ENCODE measurements around the gene EPHA7. TPM values are rescaled to one million over a fixed set of nuclear protein-coding genes. Genes with fewer than 3 reads are reported as not detected.

Gene EPHA7
- polyA plus RNA-seq, 1 donor from 2014 or later = 17.4 TPM

GRCh38 chr6:93248631-93249030 is 170.7 kb downstream of the EPHA7 start:
- Histone ChIP-seq H2AFZ (ENCODE audit: low read depth, low read length) (no peak overlapping the region), H3K9ac (ENCODE audit: low read length) (no peak overlapping the region), H3K4me3 (ENCODE audit: low read length) (no peak overlapping the region), H3K36me3 (ENCODE audit: insufficient read depth, low read length) (no peaks in the 10 kb centered on the region), H3K9me2 (ENCODE audit: insufficient read depth, low read length) (no peaks in the 10 kb centered on the region), H3K27ac (ENCODE audit: low read length) (no peak overlapping the region), H4K20me1 (ENCODE audit: insufficient read depth) (no peaks in the 10 kb centered on the region), H3K27me3 (ENCODE audit: insufficient read depth, low read depth, low read length) (no peaks in the 10 kb centered on the region), H3K4me2 (ENCODE audit: low read length) (no peak overlapping the region), H3K9me3 (ENCODE audit: low read length) (no peaks in the 10 kb centered on the region), H3F3A (ENCODE audit: insufficient read depth, low read length, poor library complexity, severe bottlenecking) (no peaks in the 10 kb centered on the region), H3K79me2 (replicated peaks; ENCODE audit: insufficient read depth, low read length) (no peaks in the 10 kb centered on the region)
- TF ChIP-seq POLR2AphosphoS5 (IDR thresholded peaks at IDR 0.05) = no peak
- no peak for TF ChIP-seq TAF1 (IDR thresholded peaks at IDR 0.05; ENCODE audit: low read depth)
- TF ChIP-seq MXI1 (conservative IDR thresholded peaks at IDR 0.05; ENCODE audit: poor library complexity, severe bottlenecking) = no peak
- no peak for TF ChIP-seq SMC3 (conservative IDR thresholded peaks at IDR 0.05; ENCODE audit: poor library complexity)
- no peak for TF ChIP-seq EZH2 (IDR thresholded peaks at IDR 0.05; ENCODE audit: borderline replicate concordance, insufficient read depth, low read length, poor library complexity, severe bottlenecking)
- TF ChIP-seq, protein P1, sequence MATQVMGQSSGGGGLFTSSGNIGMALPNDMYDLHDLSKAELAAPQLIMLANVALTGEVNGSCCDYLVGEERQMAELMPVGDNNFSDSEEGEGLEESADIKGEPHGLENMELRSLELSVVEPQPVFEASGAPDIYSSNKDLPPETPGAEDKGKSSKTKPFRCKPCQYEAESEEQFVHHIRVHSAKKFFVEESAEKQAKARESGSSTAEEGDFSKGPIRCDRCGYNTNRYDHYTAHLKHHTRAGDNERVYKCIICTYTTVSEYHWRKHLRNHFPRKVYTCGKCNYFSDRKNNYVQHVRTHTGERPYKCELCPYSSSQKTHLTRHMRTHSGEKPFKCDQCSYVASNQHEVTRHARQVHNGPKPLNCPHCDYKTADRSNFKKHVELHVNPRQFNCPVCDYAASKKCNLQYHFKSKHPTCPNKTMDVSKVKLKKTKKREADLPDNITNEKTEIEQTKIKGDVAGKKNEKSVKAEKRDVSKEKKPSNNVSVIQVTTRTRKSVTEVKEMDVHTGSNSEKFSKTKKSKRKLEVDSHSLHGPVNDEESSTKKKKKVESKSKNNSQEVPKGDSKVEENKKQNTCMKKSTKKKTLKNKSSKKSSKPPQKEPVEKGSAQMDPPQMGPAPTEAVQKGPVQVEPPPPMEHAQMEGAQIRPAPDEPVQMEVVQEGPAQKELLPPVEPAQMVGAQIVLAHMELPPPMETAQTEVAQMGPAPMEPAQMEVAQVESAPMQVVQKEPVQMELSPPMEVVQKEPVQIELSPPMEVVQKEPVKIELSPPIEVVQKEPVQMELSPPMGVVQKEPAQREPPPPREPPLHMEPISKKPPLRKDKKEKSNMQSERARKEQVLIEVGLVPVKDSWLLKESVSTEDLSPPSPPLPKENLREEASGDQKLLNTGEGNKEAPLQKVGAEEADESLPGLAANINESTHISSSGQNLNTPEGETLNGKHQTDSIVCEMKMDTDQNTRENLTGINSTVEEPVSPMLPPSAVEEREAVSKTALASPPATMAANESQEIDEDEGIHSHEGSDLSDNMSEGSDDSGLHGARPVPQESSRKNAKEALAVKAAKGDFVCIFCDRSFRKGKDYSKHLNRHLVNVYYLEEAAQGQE (IDR thresholded peaks at IDR 0.05; ENCODE audit: borderline replicate concordance) = no peak
- TF ChIP-seq CTCF (IDR thresholded peaks at IDR 0.05; ENCODE audit: poor library complexity, severe bottlenecking) = no peak
- TF ChIP-seq RAD21 (conservative IDR thresholded peaks at IDR 0.05) = no peak
- no peak for TF ChIP-seq EP300 (conservative IDR thresholded peaks at IDR 0.05; ENCODE audit: poor library complexity, severe bottlenecking)

- TF ChIP-seq MXI1 (conservative IDR thresholded peaks at IDR 0.05; ENCODE audit: poor library complexity, severe bottlenecking) (no peak), CTCF (IDR thresholded peaks at IDR 0.05; ENCODE audit: poor library complexity, severe bottlenecking) (no peak), EP300 (conservative IDR thresholded peaks at IDR 0.05; ENCODE audit: poor library complexity, severe bottlenecking) (no peak)
- TF ChIP-seq, protein P1 (IDR thresholded peaks at IDR 0.05; ENCODE audit: borderline replicate concordance) = no peak
- Histone ChIP-seq H4K20me1 (ENCODE audit: insufficient read depth) (no peaks in the 10 kb centered on the region), H3K9me3 (ENCODE audit: low read length) (no peaks in the 10 kb centered on the region), H3K9me2 (ENCODE audit: insufficient read depth, low read length) (no peaks in the 10 kb centered on the region), H3K4me3 (ENCODE audit: low read length) (no peak overlapping the region), H3F3A (ENCODE audit: insufficient read depth, low read length, poor library complexity, severe bottlenecking) (no peaks in the 10 kb centered on the region), H3K27ac (ENCODE audit: low read length) (no peak overlapping the region), H3K4me2 (ENCODE audit: low read length) (no peak overlapping the region), H3K79me2 (replicated peaks; ENCODE audit: insufficient read depth, low read length) (no peaks in the 10 kb centered on the region), H2AFZ (ENCODE audit: low read depth, low read length) (no peak overlapping the region), H3K9ac (ENCODE audit: low read length) (no peak overlapping the region), H3K27me3 (ENCODE audit: insufficient read depth, low read depth, low read length) (no peaks in the 10 kb centered on the region), H3K36me3 (ENCODE audit: insufficient read depth, low read length) (no peaks in the 10 kb centered on the region)
Measured at GRCh38 chr6:93243231-93243778, 176.1 kb downstream of the EPHA7 start.

Data from neural cell (in vitro differentiated cells).